CD4-positive, alpha-beta T cell treated with Interleukin-17A for 4 hours (primary cell): ENCODE data around the gene NDUFB1.

Experiments
- DNase-seq: peaks from one replicate; pipeline ENCODE4 v3.0.0-alpha.2; 2020; ENCODE audit warnings: mixed read lengths

Gene NDUFB1

GRCh38 chr14:92093320-92093719 is 28.2 kb downstream of the NDUFB1 start:
- peak; percentile 22 for DNase-seq

- DNase-seq = no peak
Measured at GRCh38 chr14:92088494-92088893, 33.0 kb downstream of the NDUFB1 start.

- DNase-seq = no peak
Measured at GRCh38 chr14:92074555-92074954, 47.0 kb downstream of the NDUFB1 start.
